GM12892 (cell line): ENCODE data around the gene YY1AP1.
A peak's percentile ranks its signal among the peaks of the same experiment; 100 is the strongest.

ENCODE experiments used
- POLR2A ChIP-seq: IDR thresholded peaks from 2 replicates; pipeline ENCODE4 v1.6.1; 2011; ENCODE audit warnings: low read depth, low read length, control low read depth
- POLR2AphosphoS5 ChIP-seq: IDR thresholded peaks from 2 replicates; pipeline ENCODE4 v1.6.1; 2011; ENCODE audit warnings: low read depth, low read length, control low read depth

DNA sequence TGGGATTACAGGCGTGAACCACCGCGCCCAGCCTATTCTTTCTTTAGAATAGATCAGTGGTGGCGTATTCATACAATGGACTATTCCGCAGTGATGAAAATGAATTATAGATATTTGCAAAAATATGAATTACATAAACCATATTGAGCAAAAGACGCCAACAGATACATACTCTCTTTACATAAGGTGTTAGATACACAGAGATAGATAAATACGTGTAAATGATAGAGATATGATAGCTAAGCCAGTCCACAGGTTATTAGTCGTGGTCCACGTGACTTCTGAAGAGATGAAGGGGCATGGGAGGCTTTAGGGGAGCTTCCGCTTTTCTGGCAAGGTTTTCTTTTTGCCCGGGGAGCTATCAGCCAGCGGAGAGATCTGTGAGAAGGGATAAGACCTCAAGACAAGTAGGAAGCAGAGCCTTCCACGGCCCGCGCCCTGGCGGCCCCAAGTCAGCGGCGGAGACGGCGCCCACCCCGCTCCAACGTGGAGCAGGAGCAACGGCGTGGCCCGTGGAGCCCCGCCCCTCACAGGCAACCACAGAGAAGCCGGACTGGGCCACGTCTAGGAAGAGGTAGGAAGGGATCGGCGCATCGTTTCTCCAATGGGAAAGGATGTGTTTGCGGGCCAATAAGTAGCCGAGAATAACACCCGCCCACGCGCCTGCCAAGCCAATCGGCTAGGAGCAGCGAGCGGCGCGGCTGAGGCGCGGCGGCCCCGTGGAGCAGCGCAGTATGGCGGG lies 78.9 kb downstream of the YY1AP1 start, which contains the start of gene MSTO1:
- TF ChIP-seq POLR2AphosphoS5, result peak; percentile 78
- TF ChIP-seq POLR2A, result peak; percentile 85
